ENCODE data around the gene ZBTB16.

GRCh38 chr11:114207096-114207495 lies 147.6 kb downstream of the ZBTB16 start:
- TF ChIP-seq REST (IDR thresholded peaks at IDR 0.05) (no peak), TAF1 (conservative IDR thresholded peaks at IDR 0.05) (no peak), MAX (IDR thresholded peaks at IDR 0.05) (no peak), SP1 (IDR thresholded peaks at IDR 0.05) (no peak), JUND (IDR thresholded peaks at IDR 0.05) (no peak)
- TF ChIP-seq, protein P1, sequence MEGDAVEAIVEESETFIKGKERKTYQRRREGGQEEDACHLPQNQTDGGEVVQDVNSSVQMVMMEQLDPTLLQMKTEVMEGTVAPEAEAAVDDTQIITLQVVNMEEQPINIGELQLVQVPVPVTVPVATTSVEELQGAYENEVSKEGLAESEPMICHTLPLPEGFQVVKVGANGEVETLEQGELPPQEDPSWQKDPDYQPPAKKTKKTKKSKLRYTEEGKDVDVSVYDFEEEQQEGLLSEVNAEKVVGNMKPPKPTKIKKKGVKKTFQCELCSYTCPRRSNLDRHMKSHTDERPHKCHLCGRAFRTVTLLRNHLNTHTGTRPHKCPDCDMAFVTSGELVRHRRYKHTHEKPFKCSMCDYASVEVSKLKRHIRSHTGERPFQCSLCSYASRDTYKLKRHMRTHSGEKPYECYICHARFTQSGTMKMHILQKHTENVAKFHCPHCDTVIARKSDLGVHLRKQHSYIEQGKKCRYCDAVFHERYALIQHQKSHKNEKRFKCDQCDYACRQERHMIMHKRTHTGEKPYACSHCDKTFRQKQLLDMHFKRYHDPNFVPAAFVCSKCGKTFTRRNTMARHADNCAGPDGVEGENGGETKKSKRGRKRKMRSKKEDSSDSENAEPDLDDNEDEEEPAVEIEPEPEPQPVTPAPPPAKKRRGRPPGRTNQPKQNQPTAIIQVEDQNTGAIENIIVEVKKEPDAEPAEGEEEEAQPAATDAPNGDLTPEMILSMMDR (IDR thresholded peaks at IDR 0.05; ENCODE audit: low read depth, low read length, missing input control), result no peak

Data from liver (tissue), 3 donors.